Activated gamma-delta T cell treated with Interleukin-2 at 50 U/mL for 16 hours (primary cell): ENCODE data around the gene TEDC2.
"Not testable (repeated sequence)": the region's sequence is repeated elsewhere in the genome, so short reads cannot be mapped to it uniquely, and the experiment has no call there.

Experiments used
- DNase-seq: peaks from one replicate; pipeline ENCODE4 v3.0.0-alpha.2; 2020

Gene TEDC2

GRCh38 chr16:2459647-2460390, at the start of gene TEDC2:
TSS of gene TEDC2 (plus strand) at chr16:2460109. CDS start at chr16:2460145, 36 bp downstream.
- peak; percentile 98 for DNase-seq

GRCh38 chr16:2415085-2415484, 44.8 kb upstream of the TEDC2 start:
- DNase-seq = no peak

GRCh38 chr16:2420035-2420434, 39.9 kb upstream of the TEDC2 start:
- DNase-seq = no peak

GRCh38 chr16:2422123-2422867, 37.6 kb upstream of the TEDC2 start:
- DNase-seq = no peak

- no peak for DNase-seq
These were observed 35.6 kb upstream of the TEDC2 start for GRCh38 chr16:2424061-2425007.

GRCh38 chr16:2425008-2425518, 34.8 kb upstream of the TEDC2 start:
- DNase-seq = no peak

GRCh38 chr16:2425825-2426430, 34.0 kb upstream of the TEDC2 start:
- no peak for DNase-seq

- DNase-seq = no peak
These were observed 33.0 kb upstream of the TEDC2 start for GRCh38 chr16:2426941-2427361.

- no peak for DNase-seq
These were observed 32.4 kb upstream of the TEDC2 start for GRCh38 chr16:2427526-2427925.

GRCh38 chr16:2428051-2428783, 31.7 kb upstream of the TEDC2 start:
- no peak for DNase-seq

- DNase-seq = no peak
These were observed 31.2 kb upstream of the TEDC2 start for GRCh38 chr16:2428784-2429033.

- DNase-seq = peak; percentile 98
These were observed 30.7 kb upstream of the TEDC2 start, which contains the start of gene CCNF for GRCh38 chr16:2429034-2429770. TSS of gene CCNF (plus strand) at chr16:2429447. CDS start at chr16:2429482, 35 bp downstream.

- no peak for DNase-seq
These were observed 29.9 kb upstream of the TEDC2 start for GRCh38 chr16:2429771-2430663.

- no peak for DNase-seq
These were observed 27.6 kb upstream of the TEDC2 start for GRCh38 chr16:2432286-2432685.

- DNase-seq = no peak
These were observed 27.0 kb upstream of the TEDC2 start for GRCh38 chr16:2432801-2433505.

GRCh38 chr16:2435236-2435635, 24.7 kb upstream of the TEDC2 start:
- DNase-seq = not testable (repeated sequence)

- no peak for DNase-seq
These were observed 23.8 kb upstream of the TEDC2 start for GRCh38 chr16:2436110-2436509.

- no peak for DNase-seq
These were observed 22.7 kb upstream of the TEDC2 start for GRCh38 chr16:2437032-2437790.

GRCh38 chr16:2438121-2438520, 21.8 kb upstream of the TEDC2 start:
- DNase-seq = no peak
